Amygdala (tissue), 56 donors: Measurements from ENCODE around the gene HLA-B.
A peak's percentile ranks its signal among the peaks of the same experiment; 100 is the strongest.

Experiments
- DNase-seq, 56 donors: peaks; one replicate each; lab custom pipeline; 2025; lab: John Stamatoyannopoulos, UW

Gene HLA-B

DNA sequence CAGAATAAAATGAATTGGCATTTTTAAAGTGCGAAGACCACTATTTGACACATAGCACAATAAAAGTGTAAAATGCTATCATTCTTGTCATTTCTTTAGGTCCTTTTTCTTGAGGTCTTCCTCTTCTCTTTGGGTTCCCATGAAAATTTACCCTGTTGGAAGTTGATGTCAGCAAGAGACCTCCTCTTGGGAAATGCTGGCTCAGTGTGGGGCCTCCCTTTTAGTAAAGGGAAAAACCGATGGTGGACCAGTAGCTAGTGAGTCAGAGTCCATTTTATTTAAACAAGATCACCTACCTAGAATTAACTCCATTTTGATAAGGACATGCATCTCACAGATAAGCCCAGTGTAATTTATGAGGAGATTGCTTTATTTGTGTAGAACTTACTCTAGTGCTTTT is 47.3 kb downstream of the HLA-B start:
- no peak for DNase-seq

DNA sequence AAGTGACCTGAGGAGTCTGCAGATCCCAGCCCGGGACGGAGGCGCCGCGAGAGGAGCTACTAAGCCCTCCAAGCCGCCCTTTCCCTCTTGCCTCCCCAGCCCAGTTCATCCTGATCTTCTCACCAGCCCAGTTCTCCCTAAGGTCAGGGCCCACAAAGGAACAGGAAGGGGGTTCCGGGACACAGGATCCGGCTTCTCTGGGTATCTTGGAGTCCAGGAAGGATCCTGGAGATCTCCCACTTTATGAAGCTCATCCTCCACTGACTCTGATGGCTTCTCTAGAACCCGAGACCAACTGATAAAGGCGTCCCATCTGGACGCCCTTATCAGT is 48.2 kb downstream of the HLA-B start:
- DNase-seq: no peak

DNA sequence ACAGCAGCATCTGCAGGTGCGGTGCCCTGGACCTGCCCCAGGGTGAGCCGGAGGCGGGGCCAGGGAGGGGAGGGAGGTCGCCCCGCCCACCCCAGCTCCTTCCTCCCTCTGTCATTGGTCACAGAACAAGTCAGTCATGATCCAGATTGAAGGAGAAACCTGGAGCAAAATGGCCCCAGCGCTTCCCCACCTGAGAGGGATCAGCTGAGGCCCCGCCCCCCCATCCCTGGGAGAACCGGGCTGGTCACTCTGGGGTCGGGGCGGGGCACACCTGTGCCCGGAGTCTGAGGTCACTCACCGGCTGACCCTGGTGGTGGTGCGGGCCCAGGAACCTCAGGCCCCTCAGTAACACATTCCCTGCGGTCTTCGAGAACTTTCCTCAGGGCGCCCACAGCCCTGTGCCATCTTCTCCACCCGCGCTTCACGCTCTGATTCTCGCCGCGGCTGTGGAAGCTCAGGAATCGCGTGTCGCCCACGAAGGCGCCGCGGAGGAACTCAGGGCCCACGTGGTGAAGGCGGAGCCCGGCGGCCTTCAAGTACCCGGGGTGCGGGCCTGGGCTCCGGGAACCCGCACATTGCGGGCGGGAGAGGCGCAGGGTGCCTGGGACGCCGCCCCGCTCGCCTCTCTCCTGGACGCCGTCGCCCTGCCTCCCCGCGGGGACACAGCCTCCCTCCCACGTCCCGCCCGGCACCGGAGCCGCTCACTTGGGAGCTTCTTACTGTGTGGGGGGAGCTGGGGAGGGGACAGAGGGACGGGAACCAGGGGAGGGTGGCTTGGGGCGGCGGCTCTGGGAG is 48.7 kb downstream of the HLA-B start:
- peak in 2 of 56 donors; percentile 16 to 31 for DNase-seq

DNA sequence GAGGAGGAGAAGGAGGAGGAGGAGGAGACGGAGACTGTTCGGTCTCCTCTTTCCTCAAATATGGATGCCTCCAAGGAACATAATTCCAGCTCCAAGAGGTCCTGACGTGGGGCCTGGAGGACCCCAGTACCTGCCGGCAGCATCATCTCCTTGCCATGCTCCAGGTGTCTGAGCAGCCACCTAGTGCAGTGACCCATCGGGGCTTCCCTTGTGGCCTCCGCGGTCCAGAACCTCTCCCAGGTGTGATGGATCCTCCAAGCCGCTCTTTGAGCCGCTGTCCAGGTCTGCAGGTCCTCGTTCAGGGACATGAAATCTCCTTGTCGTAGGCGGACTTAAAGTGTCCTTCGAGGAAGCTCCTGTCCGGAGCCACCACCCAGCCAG is 49.3 kb downstream of the HLA-B start:
- no peak for DNase-seq

DNA sequence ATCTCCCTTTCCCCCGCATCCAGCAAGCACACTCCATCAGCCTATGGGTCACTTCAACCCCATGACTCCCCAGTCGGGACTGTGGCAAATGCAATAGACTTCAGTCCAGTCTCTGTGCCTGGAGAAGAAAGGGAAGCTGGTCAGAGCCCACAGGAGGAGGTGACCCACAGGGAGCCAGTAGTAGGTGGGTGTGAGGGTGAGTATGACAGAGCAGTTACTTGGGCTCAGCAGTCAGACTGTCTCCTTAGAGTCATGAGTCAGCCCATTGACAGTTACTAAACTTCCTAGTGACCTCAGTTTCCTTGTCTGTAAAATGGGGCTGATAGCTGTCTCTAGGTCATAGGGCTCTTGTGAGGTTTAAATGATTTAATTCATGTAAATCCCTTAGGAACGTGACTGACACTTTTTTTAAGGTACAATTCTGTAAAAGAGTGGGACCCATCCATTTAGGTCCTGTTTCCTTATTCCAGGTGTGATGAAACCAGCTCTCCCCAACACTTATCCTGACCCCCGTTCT is 51.2 kb downstream of the HLA-B start:
- DNase-seq: no peak

DNA sequence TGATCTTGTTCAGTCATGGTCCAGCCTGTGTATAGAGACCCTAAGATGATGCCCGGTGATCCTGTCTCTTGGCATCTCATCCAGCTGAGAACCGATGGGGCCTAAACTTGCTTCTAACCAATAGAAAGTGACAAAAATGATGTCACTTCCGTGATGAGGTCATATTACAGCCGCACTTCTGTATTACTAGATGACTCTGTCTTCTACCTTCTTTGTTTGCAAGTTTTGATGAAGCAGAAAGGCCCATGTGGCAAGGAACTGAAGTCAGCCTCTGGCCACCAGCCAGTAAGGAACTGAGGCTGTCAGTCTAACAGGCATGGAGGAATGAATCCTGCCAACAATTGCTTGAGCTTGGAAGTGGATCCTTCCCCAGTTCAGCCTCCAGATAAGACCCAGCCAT is 52.3 kb downstream of the HLA-B start:
- no peak for DNase-seq
